Astrocyte (in vitro differentiated cells and primary cell): ENCODE measurements around the gene SPAG8. TPM values are rescaled to one million over a fixed set of nuclear protein-coding genes. Genes with fewer than 3 reads are reported as not detected.

Experiments
- DNase-seq: peaks from one replicate; pipeline ENCODE4 v3.0.0-alpha.2; 2010; ENCODE audit warnings: low read depth
- FAIRE-seq: peaks from 2 replicates; lab custom pipeline; 2011; peaks lifted over from hg19 to GRCh38; lab: Jason Lieb, UNC
- H2AFZ ChIP-seq: 2 replicates; pipeline ENCODE4 v1.6.0; 2012; ENCODE audit warnings: low read depth, low read length, inconsistent platforms
- H3K27ac ChIP-seq: 2 replicates; pipeline ENCODE4 v1.5.1; 2011; ENCODE audit warnings: low read depth, low read length, inconsistent platforms
- H3K27me3 ChIP-seq: 2 replicates; pipeline ENCODE4 v1.6.0; 2011; ENCODE audit warnings: low read length, inconsistent platforms; ENCODE audit not compliant: insufficient read depth
- H3K36me3 ChIP-seq: 2 replicates; pipeline ENCODE4 v1.5.1; 2011; ENCODE audit warnings: low read length, inconsistent platforms; ENCODE audit not compliant: insufficient read depth
- H3K4me1 ChIP-seq: 2 replicates; pipeline ENCODE4 v1.5.1; 2011; ENCODE audit warnings: low read length, inconsistent platforms; ENCODE audit not compliant: insufficient read depth
- H3K4me2 ChIP-seq: 2 replicates; pipeline ENCODE4 v1.6.0; 2012; ENCODE audit warnings: low read length, inconsistent platforms
- H3K4me3 ChIP-seq: 2 replicates; pipeline ENCODE4 v1.5.1; 2011; ENCODE audit warnings: low read depth, mild to moderate bottlenecking, low read length, inconsistent platforms; ENCODE audit not compliant: insufficient read depth
- H3K79me2 ChIP-seq: 2 replicates; pipeline ENCODE4 v1.6.0; 2012; ENCODE audit warnings: mild to moderate bottlenecking, low read length, inconsistent platforms; ENCODE audit not compliant: insufficient read depth
- H3K9ac ChIP-seq: 2 replicates; pipeline ENCODE4 v1.6.0; 2012; ENCODE audit warnings: mild to moderate bottlenecking, low read length, inconsistent platforms
- H3K9me3 ChIP-seq: 2 replicates; pipeline ENCODE4 v1.5.1; 2012; ENCODE audit warnings: low read depth, mild to moderate bottlenecking, low read length, inconsistent platforms; ENCODE audit not compliant: insufficient read depth
- H4K20me1 ChIP-seq: 2 replicates; pipeline ENCODE4 v1.6.0; 2012; ENCODE audit warnings: low read length, inconsistent platforms; ENCODE audit not compliant: insufficient read depth
- H3K27ac Mint-ChIP-seq: one replicate; pipeline ENCODE4 v1.8.0; 2021; ENCODE audit warnings: mild to moderate bottlenecking, mixed read lengths; ENCODE audit not compliant: unreplicated experiment
- H3K27me3 Mint-ChIP-seq: one replicate; pipeline ENCODE4 v1.8.0; 2021; ENCODE audit warnings: low read depth, mixed read lengths; ENCODE audit not compliant: unreplicated experiment
- H3K36me3 Mint-ChIP-seq: one replicate; pipeline ENCODE4 v1.8.0; 2021; ENCODE audit warnings: low read depth, mixed read lengths; ENCODE audit not compliant: unreplicated experiment
- H3K4me1 Mint-ChIP-seq: one replicate; pipeline ENCODE4 v1.8.0; 2021; ENCODE audit warnings: low read depth, mixed read lengths; ENCODE audit not compliant: unreplicated experiment
- H3K4me3 Mint-ChIP-seq: one replicate; pipeline ENCODE4 v1.8.0; 2021; ENCODE audit warnings: mild to moderate bottlenecking, moderate library complexity, mixed read lengths; ENCODE audit not compliant: unreplicated experiment
- H3K9me3 Mint-ChIP-seq: one replicate; pipeline ENCODE4 v1.8.0; 2021; ENCODE audit warnings: mild to moderate bottlenecking, mixed read lengths; ENCODE audit not compliant: unreplicated experiment
- EZH2 ChIP-seq: IDR thresholded peaks from 2 replicates; pipeline ENCODE4 v1.6.1; 2012; ENCODE audit warnings: mild to moderate bottlenecking, low read length, inconsistent platforms; ENCODE audit not compliant: insufficient read depth
- total RNA-seq: library from RNA; stranded (reverse); gene quantifications from 2 replicates; pipeline ENCODE4 v1.2.1, GENCODE V29; 2021
- TF ChIP-seq, protein P1 (sequence below): IDR thresholded peaks from 2 replicates; pipeline ENCODE4 v1.5.1; 2011; ENCODE audit warnings: low read depth, mild to moderate bottlenecking, inconsistent platforms, low read length, moderate library complexity; ENCODE audit not compliant: insufficient read depth

The SPAG8 gene
- total RNA-seq, 1 donor from 2014 or later = 0.52 TPM

DNA sequence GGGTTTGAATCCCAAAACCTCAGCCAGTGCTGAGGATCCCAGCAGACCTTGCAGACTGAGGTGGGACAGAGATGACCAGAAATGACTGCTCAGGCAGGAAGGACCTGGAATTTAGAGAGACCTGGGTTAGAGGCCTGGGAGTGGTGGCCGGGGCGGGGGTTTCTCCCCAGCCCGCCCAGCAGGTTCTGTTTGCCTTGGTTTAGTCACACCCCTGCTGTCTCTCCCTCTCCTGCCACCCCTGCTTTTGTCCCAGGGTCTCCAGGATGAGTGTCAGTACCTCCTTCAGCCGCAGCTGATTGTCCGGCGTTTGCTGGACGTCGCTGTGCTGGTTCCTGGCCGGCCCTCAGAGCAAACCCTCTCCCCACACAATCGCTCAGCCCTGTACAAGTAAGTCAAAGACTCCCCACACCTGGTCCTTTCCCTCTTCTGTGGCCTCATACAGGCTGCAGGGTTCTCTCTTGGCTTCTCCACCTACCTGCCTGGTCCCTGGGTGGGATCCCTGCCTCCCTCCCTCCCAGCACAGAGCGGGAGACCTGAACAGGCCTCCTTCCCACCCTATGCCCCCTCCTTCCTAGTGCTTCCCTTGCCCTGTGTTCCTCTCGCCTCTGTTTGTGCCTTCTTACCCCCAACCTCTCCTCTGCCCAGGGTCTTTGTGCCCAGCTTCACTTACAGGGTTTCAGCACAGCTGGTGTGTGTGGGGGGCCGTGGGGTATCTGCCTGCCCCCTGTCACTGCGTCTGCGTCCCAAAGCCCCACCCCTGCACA, 29.0 kb upstream of the SPAG8 start:
- Histone ChIP-seq H3K79me2 (no peaks in the 10 kb centered on the region), H2AFZ (no peak overlapping the region), H3K27ac (no peak overlapping the region), H3K9ac (no peak overlapping the region), H3K4me1 (peaks cover 19% of the 10 kb centered on the region), H3K27me3 (no peaks in the 10 kb centered on the region), H3K9me3 (no peaks in the 10 kb centered on the region), H3K4me2 (no peak overlapping the region), H3K4me3 (no peak overlapping the region), H3K36me3 (no peaks in the 10 kb centered on the region), H4K20me1 (no peaks in the 10 kb centered on the region)
- no peak for FAIRE-seq
- H3K27me3 Mint-ChIP-seq = peaks cover 35% of the 10 kb centered on the region
- no peak for DNase-seq
- TF ChIP-seq EZH2 = no peak
- TF ChIP-seq, protein P1, sequence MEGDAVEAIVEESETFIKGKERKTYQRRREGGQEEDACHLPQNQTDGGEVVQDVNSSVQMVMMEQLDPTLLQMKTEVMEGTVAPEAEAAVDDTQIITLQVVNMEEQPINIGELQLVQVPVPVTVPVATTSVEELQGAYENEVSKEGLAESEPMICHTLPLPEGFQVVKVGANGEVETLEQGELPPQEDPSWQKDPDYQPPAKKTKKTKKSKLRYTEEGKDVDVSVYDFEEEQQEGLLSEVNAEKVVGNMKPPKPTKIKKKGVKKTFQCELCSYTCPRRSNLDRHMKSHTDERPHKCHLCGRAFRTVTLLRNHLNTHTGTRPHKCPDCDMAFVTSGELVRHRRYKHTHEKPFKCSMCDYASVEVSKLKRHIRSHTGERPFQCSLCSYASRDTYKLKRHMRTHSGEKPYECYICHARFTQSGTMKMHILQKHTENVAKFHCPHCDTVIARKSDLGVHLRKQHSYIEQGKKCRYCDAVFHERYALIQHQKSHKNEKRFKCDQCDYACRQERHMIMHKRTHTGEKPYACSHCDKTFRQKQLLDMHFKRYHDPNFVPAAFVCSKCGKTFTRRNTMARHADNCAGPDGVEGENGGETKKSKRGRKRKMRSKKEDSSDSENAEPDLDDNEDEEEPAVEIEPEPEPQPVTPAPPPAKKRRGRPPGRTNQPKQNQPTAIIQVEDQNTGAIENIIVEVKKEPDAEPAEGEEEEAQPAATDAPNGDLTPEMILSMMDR = no peak
- no peak overlapping the region for H3K4me3 Mint-ChIP-seq
- H3K36me3 Mint-ChIP-seq = peaks cover 13% of the 10 kb centered on the region
- H3K4me1 Mint-ChIP-seq = peaks cover 12% of the 10 kb centered on the region
- no peak overlapping the region for H3K27ac Mint-ChIP-seq
- H3K9me3 Mint-ChIP-seq = peaks cover 6% of the 10 kb centered on the region

DNA sequence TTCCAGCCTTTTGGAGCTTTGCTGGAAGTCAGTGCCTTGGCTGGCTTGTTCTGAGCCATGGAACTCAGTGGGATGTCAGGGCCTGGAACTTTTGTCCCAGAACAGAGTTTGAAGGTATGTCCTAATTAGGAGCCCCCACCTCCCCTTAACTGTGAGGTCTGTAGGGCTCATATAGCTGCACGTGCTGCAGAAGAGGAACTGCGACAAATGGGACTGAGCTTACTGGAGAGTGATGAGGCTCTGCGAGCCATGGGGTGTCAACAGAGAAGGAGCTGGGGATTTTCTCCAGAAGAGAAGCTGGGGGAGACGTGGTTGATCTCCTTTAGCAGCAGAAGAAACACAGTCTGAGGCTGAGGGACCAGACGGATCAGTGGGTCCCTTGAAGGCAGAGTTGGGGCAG, 27.9 kb upstream of the SPAG8 start:
- no peaks in the 10 kb centered on the region for H3K36me3 ChIP-seq
- peaks cover 9% of the 10 kb centered on the region for H3K4me1 ChIP-seq
- no peak overlapping the region for H3K4me3 ChIP-seq
- no peaks in the 10 kb centered on the region for H3K27me3 ChIP-seq
- H3K27ac Mint-ChIP-seq = no peak overlapping the region
- no peak for DNase-seq
- H3K4me3 Mint-ChIP-seq = no peak overlapping the region
- no peak overlapping the region for H3K4me2 ChIP-seq
- H3K9me3 ChIP-seq = no peaks in the 10 kb centered on the region
- no peak for TF ChIP-seq EZH2
- TF ChIP-seq, protein P1 = no peak
- H4K20me1 ChIP-seq = no peaks in the 10 kb centered on the region
- H2AFZ ChIP-seq = no peak overlapping the region
- no peaks in the 10 kb centered on the region for H3K79me2 ChIP-seq
- peaks cover 13% of the 10 kb centered on the region for H3K36me3 Mint-ChIP-seq
- H3K9me3 Mint-ChIP-seq = peaks cover 8% of the 10 kb centered on the region
- H3K4me1 Mint-ChIP-seq = peaks cover 11% of the 10 kb centered on the region
- peaks cover 31% of the 10 kb centered on the region for H3K27me3 Mint-ChIP-seq
- no peak for FAIRE-seq
- H3K27ac ChIP-seq = no peak overlapping the region
- no peak overlapping the region for H3K9ac ChIP-seq

DNA sequence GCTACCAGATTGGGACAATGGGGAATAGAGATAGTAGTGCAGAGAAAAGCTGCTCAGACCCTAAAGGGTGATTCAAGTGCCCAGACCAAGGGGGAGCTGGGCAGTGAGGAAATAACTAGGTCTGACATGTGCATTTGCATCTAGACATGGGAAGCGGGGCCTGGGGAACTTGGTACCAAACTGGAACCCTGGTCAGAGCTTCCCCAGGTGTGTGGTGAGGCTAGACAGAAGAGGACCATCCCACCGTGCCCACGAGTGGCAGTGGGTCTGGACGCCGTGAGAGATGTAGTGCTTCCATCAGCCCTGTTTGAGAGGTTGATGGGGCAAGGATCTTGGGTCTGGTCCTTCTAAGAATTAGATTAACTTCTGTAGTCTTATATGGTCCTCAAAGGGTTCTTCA, 24.5 kb upstream of the SPAG8 start:
- FAIRE-seq = no peak
- peaks cover 8% of the 10 kb centered on the region for H3K9me3 Mint-ChIP-seq
- TF ChIP-seq EZH2 = no peak
- TF ChIP-seq, protein P1 = no peak
- H3K27me3 Mint-ChIP-seq = peaks cover 28% of the 10 kb centered on the region
- Histone ChIP-seq H3K27me3 (no peaks in the 10 kb centered on the region), H3K36me3 (no peaks in the 10 kb centered on the region), H3K9me3 (no peaks in the 10 kb centered on the region), H2AFZ (no peak overlapping the region), H3K9ac (no peak overlapping the region), H3K4me2 (no peak overlapping the region), H4K20me1 (no peaks in the 10 kb centered on the region), H3K79me2 (no peaks in the 10 kb centered on the region), H3K4me1 (no peaks in the 10 kb centered on the region), H3K4me3 (no peak overlapping the region), H3K27ac (no peak overlapping the region)
- no peak for DNase-seq
- H3K36me3 Mint-ChIP-seq = peaks cover 17% of the 10 kb centered on the region
- no peak overlapping the region for H3K4me3 Mint-ChIP-seq
- no peak overlapping the region for H3K27ac Mint-ChIP-seq
- H3K4me1 Mint-ChIP-seq = peaks cover 6% of the 10 kb centered on the region
